Measurements from ENCODE around the gene PRRT1.

DNA sequence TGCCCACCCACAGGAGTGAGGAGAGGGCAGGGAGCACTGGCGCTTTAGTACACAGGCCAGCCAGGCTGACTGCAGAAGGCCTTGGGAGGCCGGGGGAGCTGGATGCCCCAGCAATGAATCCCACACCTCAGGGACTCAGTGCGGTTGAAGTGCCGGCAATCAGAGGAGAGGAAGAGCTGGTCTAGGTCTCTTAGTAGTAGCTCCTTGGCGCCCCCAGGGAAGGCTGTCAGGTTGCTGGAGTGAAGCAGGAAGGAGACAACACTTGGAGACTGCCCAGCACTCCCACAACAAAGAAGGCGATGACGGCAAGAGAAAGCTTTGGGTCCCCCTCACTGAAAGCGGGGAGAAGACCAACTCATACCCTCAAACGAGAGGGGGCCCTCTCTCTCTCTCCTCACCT is 34.3 kb downstream of the PRRT1 start:
- TF ChIP-seq RCOR1 (IDR thresholded peaks at IDR 0.05; ENCODE audit: low read depth, low read length) (no peak), POLR2AphosphoS2 (conservative IDR thresholded peaks at IDR 0.05; ENCODE audit: low read length) (no peak), MAFK (IDR thresholded peaks at IDR 0.05; ENCODE audit: partially characterized antibody) (no peak), POLR2A (IDR thresholded peaks at IDR 0.05; ENCODE audit: low read length) (no peak), RAD21 (conservative IDR thresholded peaks at IDR 0.05 in 1 of 2, IDR thresholded peaks at IDR 0.05 in 1 of 2) (no peak), PHF8 (IDR thresholded peaks at IDR 0.05; ENCODE audit: borderline replicate concordance, low read depth) (no peak), SMC3 (IDR thresholded peaks at IDR 0.05) (no peak), TP53 (CRISPR knock-in tag; IDR thresholded peaks at IDR 0.05) (no peak), EP300 (IDR thresholded peaks at IDR 0.05) (no peak), EHMT2 (IDR thresholded peaks at IDR 0.05; ENCODE audit: low read depth) (no peak), GATA3 (IDR thresholded peaks at IDR 0.05; ENCODE audit: borderline replicate concordance) (no peak)
- TF ChIP-seq, protein P1, sequence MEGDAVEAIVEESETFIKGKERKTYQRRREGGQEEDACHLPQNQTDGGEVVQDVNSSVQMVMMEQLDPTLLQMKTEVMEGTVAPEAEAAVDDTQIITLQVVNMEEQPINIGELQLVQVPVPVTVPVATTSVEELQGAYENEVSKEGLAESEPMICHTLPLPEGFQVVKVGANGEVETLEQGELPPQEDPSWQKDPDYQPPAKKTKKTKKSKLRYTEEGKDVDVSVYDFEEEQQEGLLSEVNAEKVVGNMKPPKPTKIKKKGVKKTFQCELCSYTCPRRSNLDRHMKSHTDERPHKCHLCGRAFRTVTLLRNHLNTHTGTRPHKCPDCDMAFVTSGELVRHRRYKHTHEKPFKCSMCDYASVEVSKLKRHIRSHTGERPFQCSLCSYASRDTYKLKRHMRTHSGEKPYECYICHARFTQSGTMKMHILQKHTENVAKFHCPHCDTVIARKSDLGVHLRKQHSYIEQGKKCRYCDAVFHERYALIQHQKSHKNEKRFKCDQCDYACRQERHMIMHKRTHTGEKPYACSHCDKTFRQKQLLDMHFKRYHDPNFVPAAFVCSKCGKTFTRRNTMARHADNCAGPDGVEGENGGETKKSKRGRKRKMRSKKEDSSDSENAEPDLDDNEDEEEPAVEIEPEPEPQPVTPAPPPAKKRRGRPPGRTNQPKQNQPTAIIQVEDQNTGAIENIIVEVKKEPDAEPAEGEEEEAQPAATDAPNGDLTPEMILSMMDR (IDR thresholded peaks at IDR 0.05), result no peak
- TF ChIP-seq, protein P2, sequence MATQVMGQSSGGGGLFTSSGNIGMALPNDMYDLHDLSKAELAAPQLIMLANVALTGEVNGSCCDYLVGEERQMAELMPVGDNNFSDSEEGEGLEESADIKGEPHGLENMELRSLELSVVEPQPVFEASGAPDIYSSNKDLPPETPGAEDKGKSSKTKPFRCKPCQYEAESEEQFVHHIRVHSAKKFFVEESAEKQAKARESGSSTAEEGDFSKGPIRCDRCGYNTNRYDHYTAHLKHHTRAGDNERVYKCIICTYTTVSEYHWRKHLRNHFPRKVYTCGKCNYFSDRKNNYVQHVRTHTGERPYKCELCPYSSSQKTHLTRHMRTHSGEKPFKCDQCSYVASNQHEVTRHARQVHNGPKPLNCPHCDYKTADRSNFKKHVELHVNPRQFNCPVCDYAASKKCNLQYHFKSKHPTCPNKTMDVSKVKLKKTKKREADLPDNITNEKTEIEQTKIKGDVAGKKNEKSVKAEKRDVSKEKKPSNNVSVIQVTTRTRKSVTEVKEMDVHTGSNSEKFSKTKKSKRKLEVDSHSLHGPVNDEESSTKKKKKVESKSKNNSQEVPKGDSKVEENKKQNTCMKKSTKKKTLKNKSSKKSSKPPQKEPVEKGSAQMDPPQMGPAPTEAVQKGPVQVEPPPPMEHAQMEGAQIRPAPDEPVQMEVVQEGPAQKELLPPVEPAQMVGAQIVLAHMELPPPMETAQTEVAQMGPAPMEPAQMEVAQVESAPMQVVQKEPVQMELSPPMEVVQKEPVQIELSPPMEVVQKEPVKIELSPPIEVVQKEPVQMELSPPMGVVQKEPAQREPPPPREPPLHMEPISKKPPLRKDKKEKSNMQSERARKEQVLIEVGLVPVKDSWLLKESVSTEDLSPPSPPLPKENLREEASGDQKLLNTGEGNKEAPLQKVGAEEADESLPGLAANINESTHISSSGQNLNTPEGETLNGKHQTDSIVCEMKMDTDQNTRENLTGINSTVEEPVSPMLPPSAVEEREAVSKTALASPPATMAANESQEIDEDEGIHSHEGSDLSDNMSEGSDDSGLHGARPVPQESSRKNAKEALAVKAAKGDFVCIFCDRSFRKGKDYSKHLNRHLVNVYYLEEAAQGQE (IDR thresholded peaks at IDR 0.05), result no peak
- TF ChIP-seq, protein P3, sequence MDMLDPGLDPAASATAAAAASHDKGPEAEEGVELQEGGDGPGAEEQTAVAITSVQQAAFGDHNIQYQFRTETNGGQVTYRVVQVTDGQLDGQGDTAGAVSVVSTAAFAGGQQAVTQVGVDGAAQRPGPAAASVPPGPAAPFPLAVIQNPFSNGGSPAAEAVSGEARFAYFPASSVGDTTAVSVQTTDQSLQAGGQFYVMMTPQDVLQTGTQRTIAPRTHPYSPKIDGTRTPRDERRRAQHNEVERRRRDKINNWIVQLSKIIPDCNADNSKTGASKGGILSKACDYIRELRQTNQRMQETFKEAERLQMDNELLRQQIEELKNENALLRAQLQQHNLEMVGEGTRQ (IDR thresholded peaks at IDR 0.05), result no peak
